HG03575 (cell line): ENCODE results near the gene GATAD2A.

ENCODE experiments used
- ATAC-seq: cut with Tn5 transposase; IDR thresholded peaks from one replicate; pipeline ENCODE4 v1.9.1; 2021; ENCODE audit not compliant: unreplicated experiment, insufficient number of reproducible peaks, low FRiP score; ENCODE audit errors: extremely low read depth

The GATAD2A gene

GRCh38 chr19:19482809-19483596 lies 77.5 kb downstream of the GATAD2A start:
- ATAC-seq, result no peak

GRCh38 chr19:19485161-19485997 lies 79.9 kb downstream of the GATAD2A start:
- ATAC-seq, result no peak

- no peak for ATAC-seq
Measured at GRCh38 chr19:19485998-19486290, 80.5 kb downstream of the GATAD2A start.

GRCh38 chr19:19486343-19487076 lies 81.0 kb downstream of the GATAD2A start:
- no peak for ATAC-seq

- no peak for ATAC-seq
Measured at GRCh38 chr19:19487077-19487949, 81.8 kb downstream of the GATAD2A start.

GRCh38 chr19:19487950-19488874 lies 82.7 kb downstream of the GATAD2A start:
- ATAC-seq, result no peak

- ATAC-seq, result no peak
Measured at GRCh38 chr19:19488875-19489690, 83.6 kb downstream of the GATAD2A start.

GRCh38 chr19:19489804-19490204 lies 84.3 kb downstream of the GATAD2A start:
- no peak for ATAC-seq

- ATAC-seq, result no peak
Measured at GRCh38 chr19:19490214-19490968, 84.9 kb downstream of the GATAD2A start.

GRCh38 chr19:19491321-19492025 lies 86.0 kb downstream of the GATAD2A start:
- ATAC-seq, result no peak

GRCh38 chr19:19492026-19492610 lies 86.6 kb downstream of the GATAD2A start:
- ATAC-seq, result no peak

- ATAC-seq, result no peak
Measured at GRCh38 chr19:19493841-19494546, 88.5 kb downstream of the GATAD2A start.

- no peak for ATAC-seq
Measured at GRCh38 chr19:19495614-19496603, 90.4 kb downstream of the GATAD2A start.
